Immature natural killer cell (primary cell): ENCODE measurements around the gene NSUN2. TPM values are rescaled to one million over a fixed set of nuclear protein-coding genes. Genes with fewer than 3 reads are reported as not detected.
"Not testable (repeated sequence)": the region's sequence is repeated elsewhere in the genome, so short reads cannot be mapped to it uniquely, and the experiment has no call there.

Experiments
- DNase-seq, 3 donors: peaks; one replicate each; pipeline ENCODE4 v3.0.0; 2022; ENCODE audit warnings: mixed read lengths in 1 of 3
- H3K27ac Mint-ChIP-seq, 6 donors: one replicate each; pipeline ENCODE4 v1.8.0; 2020; ENCODE audit warnings: mixed read lengths in 6 of 6, mild to moderate bottlenecking in 5 of 6, inconsistent platforms in 4 of 6, moderate library complexity in 3 of 6
- H3K27me3 Mint-ChIP-seq, 3 donors: one replicate each; pipeline ENCODE4 v1.8.0; 2020 to 2021; ENCODE audit warnings: low read depth in 3 of 3, mild to moderate bottlenecking in 3 of 3, mixed read lengths in 3 of 3, moderate library complexity in 3 of 3, inconsistent platforms in 1 of 3
- H3K36me3 Mint-ChIP-seq, 3 donors: one replicate each; pipeline ENCODE4 v1.8.0; 2020; ENCODE audit warnings: mixed read lengths in 3 of 3, inconsistent platforms in 2 of 3, mild to moderate bottlenecking in 2 of 3
- H3K4me1 Mint-ChIP-seq, 2 donors: one replicate each; pipeline ENCODE4 v1.8.0; 2020; ENCODE audit warnings: inconsistent platforms in 2 of 2, mild to moderate bottlenecking in 2 of 2, mixed read lengths in 2 of 2, moderate library complexity in 1 of 2
- H3K4me3 Mint-ChIP-seq, 5 donors: one replicate each; pipeline ENCODE4 v1.8.0; 2020; ENCODE audit warnings: mild to moderate bottlenecking in 5 of 5, mixed read lengths in 5 of 5, inconsistent platforms in 3 of 5, moderate library complexity in 3 of 5
- H3K9me3 Mint-ChIP-seq, 6 donors: one replicate each; pipeline ENCODE4 v1.8.0; 2020; ENCODE audit warnings: mild to moderate bottlenecking in 6 of 6, mixed read lengths in 6 of 6, inconsistent platforms in 4 of 6, moderate library complexity in 3 of 6
- polyA plus RNA-seq, 3 donors: library from polyadenylated mRNA; unstranded; fragments of 300-500 nt; fragmentation: Illumina TruSeq; gene quantifications; one replicate each; pipeline ENCODE4 v1.2.3, GENCODE V29; 2021

The NSUN2 gene
- 10 to 100 TPM; 21.0 to 53.7 (median 29.1) TPM for polyA plus RNA-seq

DNA sequence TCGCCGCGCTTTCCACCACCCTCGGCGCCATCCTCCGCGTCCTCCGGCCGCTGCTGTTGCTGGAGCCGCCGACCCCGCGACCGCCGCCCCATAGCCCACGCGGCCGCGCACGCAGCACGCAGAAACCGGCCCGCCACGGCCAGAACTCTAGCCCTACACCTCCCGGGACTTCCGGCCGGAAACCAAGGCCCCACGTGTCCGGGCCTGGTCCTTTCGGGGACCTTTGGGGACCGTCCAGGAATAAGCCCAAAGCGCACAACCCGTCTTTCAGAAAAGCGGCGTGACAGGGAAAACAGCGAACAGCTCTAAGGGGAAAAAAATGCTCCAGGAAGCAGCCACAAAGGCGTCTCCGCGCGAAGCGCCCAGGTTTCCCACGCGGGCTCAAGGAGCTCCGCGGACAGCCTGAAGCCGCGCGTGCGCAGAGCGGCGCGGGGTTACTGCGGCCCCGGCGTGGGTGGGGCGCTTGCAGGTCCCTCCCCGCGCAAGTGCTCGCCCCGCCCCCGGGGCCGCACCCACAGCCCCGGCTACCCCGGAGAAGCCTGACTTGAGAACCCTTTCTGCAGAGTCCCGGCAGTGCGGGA, at the start of gene NSUN2, which contains the start of gene SRD5A1:
TSS of gene NSUN2 (minus strand) at position 157 of the 581 bp plus-strand sequence. CDS start at position 92, 65 bp downstream.
TSS of gene SRD5A1 (plus strand) at position 553 of the 581 bp plus-strand sequence. CDS start 137 bp downstream, outside the sequence.
- Mint-ChIP-seq H3K36me3 (peaks cover 0 to 22% (median 6%) of the 10 kb centered on the region in 3 donors), H3K9me3 (no peaks in the 10 kb centered on the region), H3K27ac (peak within 1 kb of the TSS; percentile 96 to 99 (median 98)), H3K27me3 (peaks cover 4 to 9% (median 4%) of the 10 kb centered on the region in 3 donors), H3K4me1 (peaks cover 36 to 47% of the 10 kb centered on the region in 2 donors), H3K4me3 (peak within 1 kb of the TSS; percentile 89 to 97 (median 95))
- peak; percentile 97 for DNase-seq

DNA sequence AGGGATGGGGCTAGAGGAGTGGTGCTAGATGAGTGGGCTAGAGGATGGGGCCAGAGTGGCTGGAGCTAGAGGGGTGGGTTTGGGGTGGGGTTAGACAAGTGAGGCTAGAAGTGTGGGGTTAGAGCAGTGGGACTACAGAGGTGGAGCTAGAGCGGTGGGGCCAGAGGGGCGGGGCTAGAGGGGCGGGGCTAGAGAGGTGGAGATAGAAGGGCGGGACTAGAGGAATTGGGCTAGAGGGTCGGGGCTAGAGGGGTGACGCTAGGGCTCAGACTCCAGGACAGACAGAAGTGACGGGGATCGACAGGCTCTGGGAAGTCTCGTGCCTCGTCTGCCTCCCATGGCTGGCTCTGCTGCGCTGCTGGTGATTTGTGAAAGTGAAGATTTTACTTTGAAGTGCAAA, 49.4 kb upstream of the NSUN2 start:
- H3K4me1 Mint-ChIP-seq = peaks cover 4 to 10% of the 10 kb centered on the region in 2 donors
- no peaks in the 10 kb centered on the region for H3K36me3 Mint-ChIP-seq
- H3K27me3 Mint-ChIP-seq = peaks cover 2 to 23% (median 17%) of the 10 kb centered on the region in 3 donors
- no peak for DNase-seq
- no peaks in the 10 kb centered on the region for H3K9me3 Mint-ChIP-seq
- no peak overlapping the region for H3K27ac Mint-ChIP-seq
- no peak overlapping the region for H3K4me3 Mint-ChIP-seq

DNA sequence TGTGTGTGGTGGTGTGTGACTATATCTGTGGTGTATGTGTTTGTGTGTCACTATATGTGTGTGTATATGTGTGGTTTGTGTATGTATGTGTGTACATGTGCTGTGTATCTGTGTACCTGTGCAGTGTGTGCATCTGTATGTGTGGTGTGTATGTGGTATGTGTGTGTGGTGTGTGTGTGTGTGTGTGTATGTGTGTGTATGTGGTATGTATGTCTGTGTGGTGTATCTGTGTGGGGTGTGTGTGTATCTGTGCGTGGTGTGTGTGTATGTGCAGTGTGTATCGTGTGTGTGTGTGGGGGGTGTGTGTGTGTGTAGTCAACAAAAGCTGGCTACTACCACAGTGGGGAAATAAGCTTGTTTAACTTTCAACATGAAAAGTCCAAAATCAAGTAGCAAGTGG, 48.8 kb upstream of the NSUN2 start:
- Mint-ChIP-seq H3K9me3 (no peaks in the 10 kb centered on the region), H3K36me3 (no peaks in the 10 kb centered on the region), H3K4me1 (peaks cover 2 to 4% of the 10 kb centered on the region in 2 donors), H3K27me3 (peaks cover 2 to 23% (median 17%) of the 10 kb centered on the region in 3 donors), H3K4me3 (no peak overlapping the region), H3K27ac (no peak overlapping the region)
- DNase-seq = no peak

DNA sequence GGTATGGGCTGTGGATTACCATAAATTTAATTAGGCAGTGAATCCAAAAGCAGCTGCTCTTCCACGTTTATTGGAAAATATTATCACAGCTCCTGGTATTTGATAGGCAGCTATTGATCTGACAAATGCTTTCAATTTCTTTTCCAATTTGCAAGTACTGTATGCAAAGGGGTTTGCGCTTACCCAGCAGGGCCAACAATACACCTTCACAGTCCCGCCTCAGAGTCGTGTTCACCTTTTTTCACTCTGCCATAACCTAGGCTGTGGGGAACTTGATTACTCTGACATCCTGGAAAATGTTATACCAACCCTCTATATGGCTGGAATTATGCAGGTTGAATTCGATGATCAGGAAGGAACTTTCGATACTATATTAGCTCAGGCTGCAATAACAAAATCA, 48.1 kb upstream of the NSUN2 start:
- peaks cover 0 to 1% (median 0%) of the 10 kb centered on the region in 6 donors for H3K9me3 Mint-ChIP-seq

DNA sequence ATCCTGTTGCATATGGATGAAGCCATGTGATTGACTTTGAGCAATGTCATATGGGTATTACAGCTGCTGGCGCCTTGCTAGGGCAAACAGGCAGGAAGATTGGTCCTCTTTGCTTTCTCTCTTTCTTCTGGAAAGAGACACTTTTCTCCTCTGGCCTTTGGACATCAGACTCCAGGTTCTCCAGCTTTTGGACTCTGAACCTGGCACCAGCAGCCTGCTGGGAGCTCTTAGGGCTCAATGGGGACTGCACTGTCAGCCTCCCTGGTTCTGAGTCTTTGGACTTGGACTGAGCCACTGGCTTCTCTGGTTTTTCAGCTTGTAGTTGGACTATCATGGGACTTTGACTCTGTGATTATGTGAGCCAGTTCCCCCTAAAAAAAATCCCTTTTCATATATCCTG, 45.5 kb upstream of the NSUN2 start:
- Mint-ChIP-seq H3K36me3 (no peaks in the 10 kb centered on the region), H3K4me1 (no peaks in the 10 kb centered on the region), H3K27ac (no peak overlapping the region), H3K27me3 (peaks cover under 1 to 12% (median 11%) of the 10 kb centered on the region in 3 donors), H3K4me3 (no peak overlapping the region), H3K9me3 (peaks cover 0 to 1% (median 0%) of the 10 kb centered on the region in 6 donors)
- DNase-seq = no peak

More for the DNA sequence above, 48.1 kb upstream of the NSUN2 start:
- no peak overlapping the region for H3K27ac Mint-ChIP-seq
- no peaks in the 10 kb centered on the region for H3K36me3 Mint-ChIP-seq
- H3K4me3 Mint-ChIP-seq = no peak overlapping the region
- no peak for DNase-seq
- no peaks in the 10 kb centered on the region for H3K4me1 Mint-ChIP-seq
- peaks cover 2 to 19% (median 17%) of the 10 kb centered on the region in 3 donors for H3K27me3 Mint-ChIP-seq

DNA sequence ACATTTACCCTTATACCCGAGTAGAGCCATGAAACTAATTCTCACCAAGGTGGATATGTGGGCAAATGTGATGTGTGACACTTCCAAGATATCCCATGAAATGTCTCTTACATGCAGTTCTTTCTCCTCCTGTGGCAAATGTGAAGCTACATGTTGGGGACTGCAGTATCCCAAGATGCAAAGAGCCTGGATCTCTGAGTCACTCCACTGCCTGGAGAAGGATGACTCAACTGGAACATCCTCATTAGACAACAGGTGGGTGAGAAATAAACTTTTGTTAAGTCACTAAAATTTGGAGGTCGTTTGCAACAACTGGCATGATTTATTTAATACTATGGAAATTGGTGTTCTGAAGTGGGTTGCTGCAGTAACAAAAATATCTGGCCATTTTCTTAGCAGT, 43.9 kb upstream of the NSUN2 start:
- no peak overlapping the region for H3K27ac Mint-ChIP-seq
- peaks cover 0 to 1% (median 0%) of the 10 kb centered on the region in 6 donors for H3K9me3 Mint-ChIP-seq
- no peak overlapping the region for H3K4me3 Mint-ChIP-seq

DNA sequence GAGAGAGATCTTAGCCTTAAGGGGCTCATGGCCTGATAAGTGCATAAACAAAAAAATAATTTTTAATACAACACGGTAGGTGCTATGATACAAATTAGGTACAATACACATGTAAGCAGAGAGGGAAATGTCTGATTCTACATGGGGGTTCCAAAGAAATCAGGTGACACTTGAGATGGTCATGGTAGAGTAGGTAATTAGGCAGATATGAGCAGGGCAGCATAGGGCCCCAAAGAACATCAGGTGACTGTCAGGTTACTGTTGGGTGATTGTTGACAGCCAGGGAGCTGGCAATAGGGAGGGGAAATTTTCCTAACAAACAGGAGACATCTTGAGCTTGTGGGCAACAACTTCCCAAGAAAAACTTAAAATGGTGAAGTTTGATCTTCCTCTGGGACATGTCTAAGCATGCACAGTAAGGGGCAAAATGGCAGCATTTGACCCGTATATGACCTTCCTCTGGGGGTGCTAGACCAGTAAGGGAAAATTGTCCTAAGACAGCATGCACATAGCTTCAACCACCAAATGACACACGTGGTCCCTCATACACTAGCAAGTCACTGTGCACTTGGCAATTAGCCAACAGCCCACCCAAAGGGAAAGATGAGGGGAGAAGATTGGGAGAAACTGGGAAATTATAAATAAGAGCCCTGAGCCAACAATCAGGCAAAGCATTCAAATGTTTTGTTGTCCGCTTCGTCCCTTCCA, 43.1 kb upstream of the NSUN2 start:
- Mint-ChIP-seq H3K36me3 (peaks cover 2 to 12% (median 8%) of the 10 kb centered on the region in 3 donors), H3K27me3 (peaks cover 0 to 6% (median 2%) of the 10 kb centered on the region in 3 donors), H3K4me1 (no peaks in the 10 kb centered on the region), H3K9me3 (peaks cover 0 to 1% (median 0%) of the 10 kb centered on the region in 6 donors), H3K4me3 (no peak overlapping the region), H3K27ac (no peak overlapping the region)
- DNase-seq = no peak

More for the DNA sequence above, 43.9 kb upstream of the NSUN2 start:
- no peaks in the 10 kb centered on the region for H3K4me1 Mint-ChIP-seq
- DNase-seq = no peak
- peaks cover 0 to 9% (median 3%) of the 10 kb centered on the region in 3 donors for H3K27me3 Mint-ChIP-seq
- H3K36me3 Mint-ChIP-seq = peaks cover 0 to 4% (median under 1%) of the 10 kb centered on the region in 3 donors

DNA sequence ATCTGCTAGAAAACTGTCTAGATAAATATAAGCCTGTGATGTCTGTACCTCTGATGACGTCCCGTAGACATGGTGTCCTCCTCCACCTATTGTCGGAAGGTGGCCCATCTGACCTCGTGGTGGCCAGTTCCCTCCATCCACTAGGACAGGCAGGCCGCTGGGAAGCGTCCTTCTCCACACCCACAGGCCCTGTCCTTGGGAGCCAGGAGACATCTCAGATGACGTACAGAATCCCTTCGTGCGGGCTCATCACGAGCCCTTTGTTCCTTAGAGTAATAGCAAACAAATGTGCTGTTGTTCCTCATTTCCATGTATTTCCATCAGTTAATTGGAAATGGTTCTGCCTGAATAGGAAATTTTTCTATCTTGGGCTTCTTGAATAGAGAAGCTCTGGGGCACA, 42.0 kb upstream of the NSUN2 start:
- Mint-ChIP-seq H3K9me3 (peaks cover 0 to 1% (median 0%) of the 10 kb centered on the region in 6 donors), H3K4me1 (no peaks in the 10 kb centered on the region), H3K4me3 (no peak overlapping the region), H3K27ac (no peak overlapping the region), H3K27me3 (peaks cover 0 to 6% (median 2%) of the 10 kb centered on the region in 3 donors), H3K36me3 (peaks cover 5 to 20% (median 13%) of the 10 kb centered on the region in 3 donors)
- no peak for DNase-seq

DNA sequence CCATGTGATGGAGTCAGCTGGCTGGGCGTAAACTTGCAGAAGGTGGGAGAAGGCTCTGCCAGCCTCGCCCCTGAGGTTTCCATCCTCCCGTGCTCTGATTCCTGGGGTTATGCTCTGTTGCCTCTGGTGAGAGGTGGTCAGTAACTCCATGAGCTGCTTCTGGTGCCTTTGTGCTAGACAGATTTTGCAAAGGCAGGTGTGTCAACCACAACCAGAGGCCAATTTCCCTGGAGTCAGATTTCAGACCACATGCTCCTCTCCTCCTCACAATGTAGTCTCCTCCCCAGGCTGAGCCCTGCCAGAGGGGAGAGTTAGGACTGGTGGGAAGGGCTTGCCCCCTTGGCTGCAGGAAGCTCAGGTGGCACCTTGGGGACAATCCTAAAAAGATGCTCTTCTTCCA, 41.6 kb upstream of the NSUN2 start:
- no peak overlapping the region for H3K4me3 Mint-ChIP-seq
- H3K27ac Mint-ChIP-seq = no peak overlapping the region
- H3K9me3 Mint-ChIP-seq = peaks cover 0 to 1% (median 0%) of the 10 kb centered on the region in 6 donors
- H3K36me3 Mint-ChIP-seq = peaks cover 8 to 23% (median 16%) of the 10 kb centered on the region in 3 donors
- H3K27me3 Mint-ChIP-seq = peaks cover 0 to 6% (median 2%) of the 10 kb centered on the region in 3 donors
- no peaks in the 10 kb centered on the region for H3K4me1 Mint-ChIP-seq
- no peak for DNase-seq

DNA sequence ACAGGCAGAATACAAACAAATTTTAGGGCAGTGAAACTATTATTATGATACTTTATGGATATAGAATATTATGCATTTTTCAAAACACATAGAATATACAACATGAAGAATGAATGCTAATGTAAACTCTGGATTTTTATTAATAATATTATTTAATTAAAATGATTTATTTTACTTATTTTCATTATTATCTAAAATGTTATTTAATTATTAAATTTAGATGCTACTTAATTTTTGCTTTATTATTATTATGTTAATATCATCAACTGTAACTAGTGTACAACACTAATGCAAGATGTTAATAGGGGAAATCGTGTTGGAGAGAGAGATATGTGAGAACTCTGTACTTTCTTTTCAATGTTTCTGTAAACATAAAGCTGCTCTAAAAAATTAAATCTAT, 41.1 kb upstream of the NSUN2 start:
- Mint-ChIP-seq H3K4me1 (no peaks in the 10 kb centered on the region), H3K36me3 (peaks cover 12 to 27% (median 16%) of the 10 kb centered on the region in 3 donors), H3K27me3 (peaks cover 0 to 6% (median 2%) of the 10 kb centered on the region in 3 donors), H3K9me3 (peaks cover 0 to 1% (median 0%) of the 10 kb centered on the region in 6 donors), H3K27ac (no peak overlapping the region), H3K4me3 (no peak overlapping the region)
- no peak for DNase-seq

DNA sequence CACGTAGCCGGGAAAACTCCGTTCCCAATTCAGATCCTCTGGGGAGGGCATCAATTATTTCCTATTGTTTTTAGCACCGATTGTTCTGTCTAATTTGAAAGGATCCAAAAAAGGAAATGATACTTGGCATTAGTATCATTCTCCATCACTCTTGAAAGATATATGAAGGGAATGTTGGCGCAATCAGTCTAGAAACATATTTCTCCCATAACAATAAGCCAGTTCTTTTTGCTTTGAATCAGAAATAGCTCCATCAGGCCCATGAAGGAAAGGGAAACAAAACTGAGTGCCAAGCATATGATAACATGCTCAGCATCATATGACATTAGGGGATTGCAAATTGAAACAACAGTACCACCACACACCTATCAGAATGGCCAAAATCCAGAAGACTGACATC, 40.2 kb upstream of the NSUN2 start:
- DNase-seq = no peak
- Mint-ChIP-seq H3K36me3 (peaks cover 12 to 30% (median 16%) of the 10 kb centered on the region in 3 donors), H3K4me1 (no peaks in the 10 kb centered on the region), H3K9me3 (peaks cover 0 to 1% (median 0%) of the 10 kb centered on the region in 6 donors), H3K27me3 (peaks cover 0 to 2% (median 0%) of the 10 kb centered on the region in 3 donors), H3K27ac (no peak overlapping the region), H3K4me3 (no peak overlapping the region)

DNA sequence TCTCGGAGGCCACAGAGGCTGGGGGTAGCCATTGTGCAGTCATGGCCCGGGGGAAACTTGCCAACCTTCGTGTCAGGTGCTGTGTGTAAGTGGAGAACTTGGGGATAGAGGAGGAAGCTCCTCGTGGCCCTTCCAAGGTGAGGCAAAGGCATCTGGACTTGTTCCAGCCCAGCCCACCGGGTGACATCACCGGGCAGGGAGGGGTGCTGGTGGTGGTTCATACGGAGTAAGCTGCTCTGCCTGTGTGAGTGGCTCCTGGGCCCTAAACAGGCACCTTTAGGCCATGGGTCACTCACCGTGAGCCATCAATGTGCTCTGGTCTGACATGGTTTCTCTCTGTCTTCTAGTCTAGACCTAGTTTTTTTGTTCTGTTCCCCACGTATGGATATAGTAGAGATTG, 35.9 kb upstream of the NSUN2 start:
- H3K4me3 Mint-ChIP-seq, DNase-seq, H3K27ac Mint-ChIP-seq, H3K27me3 Mint-ChIP-seq, H3K9me3 Mint-ChIP-seq, H3K4me1 Mint-ChIP-seq: not testable (repeated sequence)
- H3K36me3 Mint-ChIP-seq = peaks cover 16 to 30% (median 19%) of the 10 kb centered on the region in 3 donors

DNA sequence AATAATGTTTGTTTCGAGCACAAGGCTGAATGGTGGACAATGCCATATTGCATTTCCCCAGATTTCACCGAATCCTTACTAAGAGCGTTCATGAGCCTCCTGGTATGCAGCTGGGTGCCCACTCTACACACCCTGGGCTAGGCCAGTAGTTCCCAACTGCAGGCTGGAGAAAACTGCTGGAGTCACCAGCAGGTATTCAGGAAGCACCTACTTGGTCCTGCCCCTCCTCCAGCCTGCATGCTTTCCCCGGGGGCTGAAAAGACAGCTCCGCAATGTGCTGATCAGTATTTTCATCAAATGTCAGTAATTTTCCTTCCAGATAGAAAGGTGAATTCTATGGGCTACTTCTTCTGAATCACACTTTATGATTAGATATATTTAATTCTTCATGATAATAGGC, 34.8 kb upstream of the NSUN2 start:
- no peaks in the 10 kb centered on the region for H3K4me1 Mint-ChIP-seq
- peaks cover 16 to 25% (median 19%) of the 10 kb centered on the region in 3 donors for H3K36me3 Mint-ChIP-seq
- H3K4me3 Mint-ChIP-seq = no peak overlapping the region
- no peaks in the 10 kb centered on the region for H3K27me3 Mint-ChIP-seq
- H3K9me3 Mint-ChIP-seq = no peaks in the 10 kb centered on the region
- DNase-seq = no peak
- no peak overlapping the region for H3K27ac Mint-ChIP-seq

DNA sequence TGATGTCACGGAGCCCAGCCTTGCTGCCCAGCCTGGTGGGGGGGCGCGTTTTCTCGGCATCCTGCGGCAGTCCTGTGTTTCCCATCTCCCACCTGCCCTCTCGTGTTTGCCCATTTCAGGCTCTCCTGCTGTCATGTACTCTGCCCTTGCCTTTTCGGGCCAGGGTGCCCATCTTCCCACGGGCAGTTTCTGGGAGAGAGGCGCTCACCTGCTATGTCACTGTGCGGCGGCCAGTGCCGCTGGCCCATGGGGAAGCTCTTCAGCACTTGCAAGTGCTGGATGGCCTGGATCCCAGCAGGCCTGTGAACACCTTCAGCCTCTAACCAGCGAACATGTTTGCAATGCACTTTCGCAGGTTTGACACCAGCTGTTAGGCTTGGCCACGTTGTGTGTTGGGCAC, 33.9 kb upstream of the NSUN2 start:
- Mint-ChIP-seq H3K27ac (no peak overlapping the region), H3K36me3 (peaks cover 16 to 25% (median 19%) of the 10 kb centered on the region in 3 donors), H3K4me3 (no peak overlapping the region), H3K4me1 (no peaks in the 10 kb centered on the region), H3K9me3 (no peaks in the 10 kb centered on the region), H3K27me3 (no peaks in the 10 kb centered on the region)
- DNase-seq = no peak
